ENCODE data around the gene IGFBP6. TPM values are rescaled to one million over a fixed set of nuclear protein-coding genes. Genes with fewer than 3 reads are reported as not detected.

The IGFBP6 gene
- total RNA-seq, 2 donors from 2014 or later, result 7.2 to 14.6 TPM

DNA sequence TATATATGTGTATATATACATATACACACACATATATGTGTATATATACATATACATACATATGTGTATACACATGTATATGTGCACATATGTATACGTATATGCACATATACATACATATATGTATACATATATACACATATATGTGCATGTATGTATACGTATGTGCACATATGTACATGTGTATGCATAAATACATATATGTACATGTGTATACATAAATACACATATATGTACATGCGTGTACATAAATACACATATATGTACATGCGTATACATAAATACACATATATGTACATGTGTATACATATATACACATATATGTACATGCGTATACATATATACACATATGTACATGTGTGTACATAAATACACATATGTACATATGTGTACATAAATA, 49.7 kb downstream of the IGFBP6 start:
- no peak overlapping the region for H3K9ac ChIP-seq (ENCODE audit: low read depth in 2 of 2, low read length in 2 of 2)
- H3K36me3 ChIP-seq, result no peaks in the 10 kb centered on the region
- no peaks in the 10 kb centered on the region for H3K4me1 ChIP-seq
- no peak overlapping the region for H3K27ac ChIP-seq
- H3K9me3 ChIP-seq, result no peaks in the 10 kb centered on the region
- intact Hi-C loops (cut with DNase I), result no loop called here
- TF ChIP-seq, protein P1, sequence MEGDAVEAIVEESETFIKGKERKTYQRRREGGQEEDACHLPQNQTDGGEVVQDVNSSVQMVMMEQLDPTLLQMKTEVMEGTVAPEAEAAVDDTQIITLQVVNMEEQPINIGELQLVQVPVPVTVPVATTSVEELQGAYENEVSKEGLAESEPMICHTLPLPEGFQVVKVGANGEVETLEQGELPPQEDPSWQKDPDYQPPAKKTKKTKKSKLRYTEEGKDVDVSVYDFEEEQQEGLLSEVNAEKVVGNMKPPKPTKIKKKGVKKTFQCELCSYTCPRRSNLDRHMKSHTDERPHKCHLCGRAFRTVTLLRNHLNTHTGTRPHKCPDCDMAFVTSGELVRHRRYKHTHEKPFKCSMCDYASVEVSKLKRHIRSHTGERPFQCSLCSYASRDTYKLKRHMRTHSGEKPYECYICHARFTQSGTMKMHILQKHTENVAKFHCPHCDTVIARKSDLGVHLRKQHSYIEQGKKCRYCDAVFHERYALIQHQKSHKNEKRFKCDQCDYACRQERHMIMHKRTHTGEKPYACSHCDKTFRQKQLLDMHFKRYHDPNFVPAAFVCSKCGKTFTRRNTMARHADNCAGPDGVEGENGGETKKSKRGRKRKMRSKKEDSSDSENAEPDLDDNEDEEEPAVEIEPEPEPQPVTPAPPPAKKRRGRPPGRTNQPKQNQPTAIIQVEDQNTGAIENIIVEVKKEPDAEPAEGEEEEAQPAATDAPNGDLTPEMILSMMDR (IDR thresholded peaks at IDR 0.05), result no peak
- DNase-seq, result no peak
- H3K27me3 ChIP-seq, result no peaks in the 10 kb centered on the region
- no peak overlapping the region for H3K4me3 ChIP-seq

- Histone ChIP-seq H3K36me3 (no peaks in the 10 kb centered on the region), H3K27ac (no peak overlapping the region), H3K27me3 (no peaks in the 10 kb centered on the region), H3K4me3 (no peak overlapping the region), H3K9me3 (no peaks in the 10 kb centered on the region), H3K9ac (ENCODE audit: low read depth in 2 of 2, low read length in 2 of 2) (no peak overlapping the region), H3K4me1 (no peaks in the 10 kb centered on the region)
- no peak for DNase-seq
- TF ChIP-seq, protein P1 (IDR thresholded peaks at IDR 0.05), result no peak
- intact Hi-C loops (cut with DNase I), result no loop called here
These were observed 50.2 kb downstream of the IGFBP6 start for GRCh38 chr12:53147653-53148052.

DNA sequence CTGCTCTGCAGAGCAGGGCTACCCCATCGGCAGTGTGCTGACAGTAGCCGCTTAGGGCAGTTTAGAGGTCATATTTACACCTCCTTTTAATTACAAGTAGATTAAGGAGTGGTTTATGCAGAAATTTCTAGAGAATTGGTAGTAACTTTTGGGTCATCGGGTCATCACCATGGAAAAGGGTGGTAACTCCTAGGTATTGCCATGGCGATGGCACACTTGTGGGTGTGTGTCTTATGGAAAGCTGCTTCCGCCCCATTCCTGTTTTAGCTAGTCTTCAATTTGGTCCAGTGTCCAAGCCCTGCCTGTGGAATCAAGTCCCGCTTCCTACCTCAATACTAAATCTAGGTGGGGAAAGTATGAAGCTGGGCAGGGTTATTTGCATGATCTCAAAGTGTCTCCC, 53.6 kb downstream of the IGFBP6 start:
- Histone ChIP-seq H3K9me3 (no peaks in the 10 kb centered on the region), H3K4me3 (no peak overlapping the region), H3K27me3 (no peaks in the 10 kb centered on the region), H3K9ac (ENCODE audit: low read depth in 2 of 2, low read length in 2 of 2) (no peak overlapping the region), H3K27ac (no peak overlapping the region), H3K36me3 (no peaks in the 10 kb centered on the region), H3K4me1 (no peaks in the 10 kb centered on the region)
- DNase-seq, result no peak
- TF ChIP-seq, protein P1 (IDR thresholded peaks at IDR 0.05), result no peak
- intact Hi-C loops (cut with DNase I), result no loop called here

Small RNA genes within 50 kb of the gene (microRNA-seq; reads per million reads assigned to microRNA genes)
- not detected for gene MIR6757

Other genes with a start within 250 kb of the IGFBP6 start
- not detected for gene KRT78, start 248.7 kb upstream of the IGFBP6 start, total RNA-seq
- 1,000 to 10,000 TPM; 4,207 to 4,597 TPM for gene KRT8, start 192.6 kb upstream of the IGFBP6 start, total RNA-seq
- gene KRT18, start 148.5 kb upstream of the IGFBP6 start, total RNA-seq, result 1,000 to 10,000 TPM; 1,068 to 1,487 TPM
- 100 to 1,000 TPM; 398 to 455 TPM for gene EIF4B, start 91.2 kb upstream of the IGFBP6 start, total RNA-seq
- gene TNS2, start 47.6 kb upstream of the IGFBP6 start, total RNA-seq, result 10 to 100 TPM; 26.0 to 27.1 TPM
- gene SPRYD3, start 18.3 kb upstream of the IGFBP6 start, total RNA-seq, result 10 to 100 TPM; 32.5 to 35.0 TPM
- gene SOAT2, start 5.8 kb downstream of the IGFBP6 start, total RNA-seq, result under 1 TPM in 1 of 2 donors, not detected in 1; 0.12 TPM
- 10 to 100 TPM; 27.5 to 32.3 TPM for gene ZNF740, start 83.1 kb downstream of the IGFBP6 start, total RNA-seq
- gene CSAD, start 83.3 kb downstream of the IGFBP6 start, total RNA-seq, result 10 to 100 TPM in 1 of 2 donors, 1 to 10 TPM in 1; 9.1 to 20.4 TPM
- 1 to 10 TPM; 5.3 to 8.8 TPM for gene ITGB7, start 109.6 kb downstream of the IGFBP6 start, total RNA-seq
- 10 to 100 TPM; 11.4 to 21.5 TPM for gene RARG, start 134.5 kb downstream of the IGFBP6 start, total RNA-seq
- gene ESPL1, start 170.6 kb downstream of the IGFBP6 start, total RNA-seq, result 10 to 100 TPM in 1 of 2 donors, 1 to 10 TPM in 1; 9.6 to 34.6 TPM
- 100 to 1,000 TPM; 247 to 305 TPM for gene PFDN5, start 197.9 kb downstream of the IGFBP6 start, total RNA-seq
- gene MYG1, start 202.0 kb downstream of the IGFBP6 start, total RNA-seq, result 10 to 100 TPM; 37.4 to 60.6 TPM
- gene AAAS, start 223.9 kb downstream of the IGFBP6 start, total RNA-seq, result 10 to 100 TPM; 36.4 to 61.4 TPM
- not detected for gene SP7, start 238.7 kb downstream of the IGFBP6 start, total RNA-seq